22Rv1 (cell line): ENCODE measurements around the gene TNNI2.

Source experiments
- CTCF ChIP-seq: fragments of 450-650 bp; IDR thresholded peaks from 2 replicates; pipeline ENCODE4 v1.5.1; 2017; ENCODE audit warnings: mild to moderate bottlenecking
- ZFX ChIP-seq: fragments of 450-650 bp; IDR thresholded peaks from 2 replicates; pipeline ENCODE4 v1.6.1; 2017; ENCODE audit warnings: antibody characterized with exemption, borderline replicate concordance

DNA sequence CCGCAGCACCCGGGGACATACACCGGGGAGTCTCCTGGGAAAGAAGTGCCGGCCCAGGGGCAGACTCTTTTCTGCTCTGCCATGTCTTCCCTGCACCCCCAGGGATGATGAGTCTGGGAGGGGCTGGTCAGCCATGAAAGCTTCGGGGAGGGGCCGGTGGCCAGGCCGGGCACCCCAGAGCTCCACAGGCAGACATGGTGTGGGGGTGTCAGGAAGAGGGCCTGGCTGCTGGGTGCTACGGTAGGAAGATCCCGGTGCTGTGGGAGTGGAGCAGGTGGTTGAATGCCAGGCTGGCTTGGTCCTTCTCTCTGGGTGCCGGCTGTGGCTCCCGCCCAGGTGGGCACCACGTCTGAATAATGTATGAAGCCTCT, 31.5 kb downstream of the TNNI2 start:
- TF ChIP-seq CTCF (no peak), ZFX (no peak)
